Neutrophil (primary cell): ENCODE measurements around the gene ACOT13.
"Not testable (repeated sequence)": the region's sequence is repeated elsewhere in the genome, so short reads cannot be mapped to it uniquely, and the experiment has no call there.

Experiments used
- H3K27ac ChIP-seq: fragments of 200-600 bp; sonication (generic); 2 replicates; pipeline ENCODE4 v1.5.1; 2016; ENCODE audit warnings: mild to moderate bottlenecking, moderate library complexity
- H3K27me3 ChIP-seq: fragments of 200-600 bp; sonication (generic); 2 replicates; pipeline ENCODE4 v1.6.0; 2016; ENCODE audit warnings: mild to moderate bottlenecking
- H3K36me3 ChIP-seq: fragments of 200-600 bp; sonication (generic); 2 replicates; pipeline ENCODE4 v1.5.1; 2017
- H3K4me1 ChIP-seq, 2 experiments: fragments of 200-600 bp in 1 of 2; sonication (generic) in 1 of 2; 1 replicate in 1 of 2; 2 replicates in 1 of 2; pipeline versions ENCODE4 v1.5.1 to v1.6.1; 2013 to 2016; ENCODE audit warnings: low read depth in 1 of 2, low read length in 1 of 2, mild to moderate bottlenecking in 1 of 2, moderate library complexity in 1 of 2; ENCODE audit not compliant: control insufficient read depth in 1 of 2, insufficient read depth in 1 of 2
- H3K4me3 ChIP-seq, 2 experiments: fragments of 200-600 bp in 1 of 2; sonication (generic) in 1 of 2; 1 replicate in 1 of 2; 2 replicates in 1 of 2; pipeline ENCODE4 v1.5.1; 2013 to 2016; ENCODE audit warnings: low read depth in 1 of 2, low read length in 1 of 2, mild to moderate bottlenecking in 1 of 2, moderate library complexity in 1 of 2
- H3K9me3 ChIP-seq: fragments of 200-600 bp; sonication (generic); 2 replicates; pipeline ENCODE4 v1.5.1; 2016
- CTCF ChIP-seq: fragments of 200-600 bp; sonication (generic); IDR thresholded peaks from 2 replicates; pipeline ENCODE4 v1.5.1; 2016; ENCODE audit warnings: antibody characterized with exemption

The ACOT13 gene

GRCh38 chr6:24663189-24663588, 3.7 kb upstream of the ACOT13 start:
- Histone ChIP-seq H3K4me1 (peaks cover 55 to 64% of the 10 kb centered on the region in 2 experiments), H3K36me3 (peaks cover 38% of the 10 kb centered on the region), H3K4me3 (no peak overlapping the region), H3K27ac (peak overlapping the region; percentile 95), H3K27me3 (no peaks in the 10 kb centered on the region), H3K9me3 (no peaks in the 10 kb centered on the region)
- TF ChIP-seq CTCF, result no peak

DNA sequence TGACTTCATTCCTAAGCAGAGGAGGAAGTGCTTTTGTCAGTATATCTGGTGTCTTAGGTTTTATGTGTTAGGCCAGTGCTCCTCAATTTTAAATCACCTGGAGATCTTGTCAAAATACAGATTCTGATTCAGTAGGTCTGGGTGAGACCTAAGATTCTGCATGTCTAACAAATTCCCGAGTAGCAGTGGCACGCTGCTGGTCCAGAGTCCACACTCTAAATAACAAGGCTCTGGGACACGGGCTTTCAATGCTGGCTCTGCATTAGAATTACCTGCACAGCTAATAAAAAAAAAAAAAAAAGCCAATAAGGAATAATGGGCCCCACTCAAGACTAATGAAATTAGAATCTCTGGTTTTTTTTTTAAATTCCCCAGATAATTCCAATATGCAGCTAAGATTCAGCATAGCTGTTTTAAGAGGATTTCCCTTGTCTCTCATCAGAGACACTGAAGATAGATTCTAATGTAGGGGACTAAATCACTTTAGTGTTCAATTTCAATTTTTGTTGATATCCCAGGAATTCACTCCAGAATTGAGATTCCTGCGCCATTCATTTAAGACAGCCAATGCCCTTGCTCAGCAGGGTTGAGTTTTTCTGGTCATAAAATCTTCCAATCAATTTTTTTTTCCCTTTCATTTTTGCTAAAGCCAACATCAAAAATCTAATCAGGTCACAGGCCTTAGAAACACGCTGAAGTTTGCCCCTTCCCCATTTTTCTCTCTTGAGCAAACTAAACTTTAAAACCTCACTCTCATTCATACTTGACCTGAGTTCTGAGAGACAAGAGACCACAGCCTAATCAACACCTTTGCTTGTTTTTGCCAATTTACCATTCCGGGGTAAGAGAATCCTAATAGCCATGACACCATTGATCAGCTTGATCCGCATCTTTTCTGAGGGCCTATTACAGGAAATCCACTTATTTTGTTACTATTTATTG, 2.6 kb upstream of the ACOT13 start:
- Histone ChIP-seq H3K4me1 (peaks cover 45 to 53% of the 10 kb centered on the region in 2 experiments), H3K36me3 (peaks cover 35% of the 10 kb centered on the region), H3K4me3 (peak overlapping the region; percentile 79 to 98), H3K9me3 (no peaks in the 10 kb centered on the region), H3K27ac (peak overlapping the region; percentile 95), H3K27me3 (no peaks in the 10 kb centered on the region)
- TF ChIP-seq CTCF, result no peak

- peaks cover 35% of the 10 kb centered on the region for H3K36me3 ChIP-seq
- H3K27me3 ChIP-seq, result no peaks in the 10 kb centered on the region
- peak overlapping the region; percentile 79 to 98 for H3K4me3 ChIP-seq
- TF ChIP-seq CTCF, result no peak
- H3K4me1 ChIP-seq, result peaks cover 33 to 38% of the 10 kb centered on the region in 2 experiments
- no peaks in the 10 kb centered on the region for H3K9me3 ChIP-seq
- H3K27ac ChIP-seq, result peak overlapping the region; percentile 95
These were observed 708 bp upstream of the ACOT13 start for GRCh38 chr6:24666097-24666640.

DNA sequence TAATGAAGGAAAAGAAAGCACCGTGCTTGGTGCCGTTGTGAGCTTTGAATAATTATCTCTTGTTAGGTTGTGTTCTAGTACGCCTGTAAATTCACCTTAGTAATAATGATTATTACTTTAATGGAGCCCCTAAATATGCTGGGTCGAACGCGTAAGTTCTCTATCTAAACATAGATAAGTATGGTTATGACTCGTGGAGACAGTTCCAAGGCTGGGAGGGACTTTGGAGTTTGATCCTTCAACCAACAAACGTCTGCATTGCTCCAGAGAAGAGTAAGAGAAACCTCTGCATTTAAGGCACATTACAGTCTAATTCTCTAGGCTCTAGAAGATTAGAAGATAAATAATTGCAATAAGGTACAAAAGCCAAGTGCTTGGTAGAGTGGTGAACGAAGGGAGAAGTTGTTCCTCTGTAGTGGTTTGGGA, 514 bp downstream of the ACOT13 start:
- Histone ChIP-seq H3K4me3 (peak overlapping the region; percentile 79 to 98), H3K4me1 (peaks cover 33 to 38% of the 10 kb centered on the region in 2 experiments), H3K27ac (peak overlapping the region; percentile 95), H3K27me3 (no peaks in the 10 kb centered on the region), H3K36me3 (peaks cover 25% of the 10 kb centered on the region), H3K9me3 (no peaks in the 10 kb centered on the region)
- no peak for TF ChIP-seq CTCF

- not testable (repeated sequence) for H3K9me3 ChIP-seq, H3K27me3 ChIP-seq
- Histone ChIP-seq H3K36me3 (peaks cover 15% of the 10 kb centered on the region), H3K27ac (peak overlapping the region; percentile 95), H3K4me1 (peaks cover 32 to 38% of the 10 kb centered on the region in 2 experiments), H3K4me3 (peak overlapping the region in 1 of 2 experiments; percentile 98)
These were observed 1.5 kb downstream of the ACOT13 start for GRCh38 chr6:24668066-24668996.
